Panc1 (cell line): Measurements from ENCODE around the gene DBX2. TPM values are rescaled to one million over a fixed set of nuclear protein-coding genes. Genes with fewer than 3 reads are reported as not detected.

ENCODE experiments used
- ATAC-seq: fragments of 200-7000 bp; cut with Tn5 transposase; 2 replicates; pipeline ENCODE4 v1.9.1; 2020; ENCODE audit warnings: mild to moderate bottlenecking, moderate library complexity
- BruUV-seq: library from RNA; stranded (reverse); fragments of 400-500 nt; replicated peaks from 2 replicates; lab custom pipeline; 2021; lab: Mats Ljungman, UMichigan
- CTCF ChIA-PET: fragments of 300-600 bp; sonication (Branson Sonifier 250); formaldehyde crosslinking; loops from one replicate; lab custom pipeline; 2022; ENCODE audit warnings: antibody characterized with exemption; lab: Charles Lee
- POLR2A ChIA-PET: fragments of 300-600 bp; sonication (Branson Sonifier 250); formaldehyde crosslinking; loops from one replicate; lab custom pipeline; 2022; ENCODE audit warnings: antibody characterized with exemption; lab: Charles Lee
- DNase-seq: peaks from one replicate; pipeline ENCODE4 v3.0.0-alpha.2; 2010; ENCODE audit warnings: low read depth, low spot score
- H3K27ac ChIP-seq: 2 replicates; pipeline ENCODE4 v1.5.1; 2011; ENCODE audit warnings: mild to moderate bottlenecking, low read length, inconsistent platforms
- H3K27me3 ChIP-seq: fragments of 200-500 bp; sonication (Bioruptor generic); 2 replicates; pipeline ENCODE4 v1.6.0; 2014; ENCODE audit warnings: low read length, inconsistent platforms; ENCODE audit not compliant: control insufficient read depth, insufficient read depth
- H3K36me3 ChIP-seq: fragments of 200-500 bp; sonication (Bioruptor generic); 2 replicates; pipeline ENCODE4 v1.5.1; 2014; ENCODE audit warnings: inconsistent platforms, mild to moderate bottlenecking, low read length, moderate library complexity; ENCODE audit not compliant: control insufficient read depth, insufficient read depth
- H3K4me1 ChIP-seq: 2 replicates; pipeline ENCODE4 v1.5.1; 2011; ENCODE audit warnings: inconsistent platforms, mild to moderate bottlenecking, low read length, moderate library complexity; ENCODE audit not compliant: control insufficient read depth, insufficient read depth
- H3K4me3 ChIP-seq, 2 experiments: 2 replicates each; pipeline ENCODE4 v1.5.1; 2011 to 2012; ENCODE audit warnings: low read depth in 2 of 2, low read length in 2 of 2, mild to moderate bottlenecking in 2 of 2, inconsistent platforms in 1 of 2, moderate library complexity in 1 of 2
- H3K9me3 ChIP-seq: fragments of 200-500 bp; sonication (Bioruptor generic); 2 replicates; pipeline ENCODE4 v1.5.1; 2014; ENCODE audit warnings: low read depth, mild to moderate bottlenecking, inconsistent platforms, low read length, moderate library complexity; ENCODE audit not compliant: control insufficient read depth, insufficient read depth
- POLR2AphosphoS5 ChIP-seq: IDR thresholded peaks from 2 replicates; pipeline ENCODE4 v1.6.1; 2012; ENCODE audit warnings: mild to moderate bottlenecking, low read depth, low read length, moderate library complexity
- SIN3A ChIP-seq: IDR thresholded peaks from 2 replicates; pipeline ENCODE4 v1.6.1; 2012; ENCODE audit warnings: low read depth, mild to moderate bottlenecking, low read length, moderate library complexity, borderline replicate concordance; ENCODE audit not compliant: insufficient read depth
- TCF7L2 ChIP-seq: IDR thresholded peaks from 2 replicates; pipeline ENCODE4 v1.6.1; 2011; ENCODE audit warnings: mild to moderate bottlenecking, low read depth, low read length, inconsistent platforms
- in situ Hi-C: cut with HindIII; loops from 2 replicates; pipeline ENCODE4 v1.10.0; 2016; ENCODE audit warnings: low sequenced_read_pairs, low pct_unique_long_range_greater_than_20kb
- intact Hi-C: fragments of 100-400 bp; cut with micrococcal nuclease; formaldehyde crosslinking; loops from one replicate; pipeline ENCODE4 v1.10.0; 2022; ENCODE audit not compliant: unreplicated experiment
- total RNA-seq: library from RNA; stranded (reverse); gene quantifications from one replicate; pipeline ENCODE4 v1.2.1, GENCODE V29; 2021; ENCODE audit not compliant: unreplicated experiment
- TF ChIP-seq, protein P1 (sequence below): fragments of 450-650 bp; IDR thresholded peaks from 2 replicates; pipeline ENCODE4 v1.5.1; 2017; ENCODE audit warnings: mild to moderate bottlenecking
- TF ChIP-seq, protein P2 (sequence below), 2 experiments: IDR thresholded peaks; 2 replicates each; pipeline ENCODE4 v1.6.1; 2011 to 2012; ENCODE audit warnings: low read depth in 2 of 2, control low read depth in 1 of 2, low read length in 1 of 2, mild to moderate bottlenecking in 1 of 2, moderate library complexity in 1 of 2; ENCODE audit not compliant: insufficient read depth in 1 of 2

DBX2 gene
- total RNA-seq, 1 experiment from 2014 or later, result not detected

DNA sequence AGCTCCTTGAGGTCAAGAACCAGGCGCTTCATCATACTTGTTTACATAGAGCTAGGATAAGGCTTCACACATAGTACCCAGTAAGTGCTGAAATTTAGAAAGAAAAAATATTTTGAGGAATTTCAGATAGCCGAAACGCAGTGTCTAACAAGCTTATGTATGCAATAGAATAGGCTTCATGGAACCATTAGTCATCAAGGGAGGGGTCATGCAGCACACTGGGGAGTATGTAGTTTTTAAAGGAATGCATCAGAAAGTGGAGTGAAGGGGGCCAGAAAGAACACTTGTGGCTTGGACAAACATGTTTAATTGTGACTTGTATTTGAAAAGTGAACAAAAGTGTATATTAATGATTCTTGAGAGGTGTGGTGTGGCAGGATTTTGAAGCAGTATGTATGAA is 38.1 kb downstream of the DBX2 start:
- Histone ChIP-seq H3K4me3 (no peak overlapping the region), H3K4me1 (no peaks in the 10 kb centered on the region), H3K9me3 (no peaks in the 10 kb centered on the region), H3K27ac (no peak overlapping the region), H3K27me3 (peaks cover 2% of the 10 kb centered on the region; the same call in 1 of the 2 replicates), H3K36me3 (no peaks in the 10 kb centered on the region)
- POLR2A ChIA-PET, result no interaction called here
- ATAC-seq (no peak), DNase-seq (no peak)
- BruUV-seq, result no TSS peak
- intact Hi-C loops (no loop called here), in situ Hi-C loops (no loop called here)
- TF ChIP-seq, protein P1, sequence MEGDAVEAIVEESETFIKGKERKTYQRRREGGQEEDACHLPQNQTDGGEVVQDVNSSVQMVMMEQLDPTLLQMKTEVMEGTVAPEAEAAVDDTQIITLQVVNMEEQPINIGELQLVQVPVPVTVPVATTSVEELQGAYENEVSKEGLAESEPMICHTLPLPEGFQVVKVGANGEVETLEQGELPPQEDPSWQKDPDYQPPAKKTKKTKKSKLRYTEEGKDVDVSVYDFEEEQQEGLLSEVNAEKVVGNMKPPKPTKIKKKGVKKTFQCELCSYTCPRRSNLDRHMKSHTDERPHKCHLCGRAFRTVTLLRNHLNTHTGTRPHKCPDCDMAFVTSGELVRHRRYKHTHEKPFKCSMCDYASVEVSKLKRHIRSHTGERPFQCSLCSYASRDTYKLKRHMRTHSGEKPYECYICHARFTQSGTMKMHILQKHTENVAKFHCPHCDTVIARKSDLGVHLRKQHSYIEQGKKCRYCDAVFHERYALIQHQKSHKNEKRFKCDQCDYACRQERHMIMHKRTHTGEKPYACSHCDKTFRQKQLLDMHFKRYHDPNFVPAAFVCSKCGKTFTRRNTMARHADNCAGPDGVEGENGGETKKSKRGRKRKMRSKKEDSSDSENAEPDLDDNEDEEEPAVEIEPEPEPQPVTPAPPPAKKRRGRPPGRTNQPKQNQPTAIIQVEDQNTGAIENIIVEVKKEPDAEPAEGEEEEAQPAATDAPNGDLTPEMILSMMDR, result no peak
- TF ChIP-seq, protein P2, sequence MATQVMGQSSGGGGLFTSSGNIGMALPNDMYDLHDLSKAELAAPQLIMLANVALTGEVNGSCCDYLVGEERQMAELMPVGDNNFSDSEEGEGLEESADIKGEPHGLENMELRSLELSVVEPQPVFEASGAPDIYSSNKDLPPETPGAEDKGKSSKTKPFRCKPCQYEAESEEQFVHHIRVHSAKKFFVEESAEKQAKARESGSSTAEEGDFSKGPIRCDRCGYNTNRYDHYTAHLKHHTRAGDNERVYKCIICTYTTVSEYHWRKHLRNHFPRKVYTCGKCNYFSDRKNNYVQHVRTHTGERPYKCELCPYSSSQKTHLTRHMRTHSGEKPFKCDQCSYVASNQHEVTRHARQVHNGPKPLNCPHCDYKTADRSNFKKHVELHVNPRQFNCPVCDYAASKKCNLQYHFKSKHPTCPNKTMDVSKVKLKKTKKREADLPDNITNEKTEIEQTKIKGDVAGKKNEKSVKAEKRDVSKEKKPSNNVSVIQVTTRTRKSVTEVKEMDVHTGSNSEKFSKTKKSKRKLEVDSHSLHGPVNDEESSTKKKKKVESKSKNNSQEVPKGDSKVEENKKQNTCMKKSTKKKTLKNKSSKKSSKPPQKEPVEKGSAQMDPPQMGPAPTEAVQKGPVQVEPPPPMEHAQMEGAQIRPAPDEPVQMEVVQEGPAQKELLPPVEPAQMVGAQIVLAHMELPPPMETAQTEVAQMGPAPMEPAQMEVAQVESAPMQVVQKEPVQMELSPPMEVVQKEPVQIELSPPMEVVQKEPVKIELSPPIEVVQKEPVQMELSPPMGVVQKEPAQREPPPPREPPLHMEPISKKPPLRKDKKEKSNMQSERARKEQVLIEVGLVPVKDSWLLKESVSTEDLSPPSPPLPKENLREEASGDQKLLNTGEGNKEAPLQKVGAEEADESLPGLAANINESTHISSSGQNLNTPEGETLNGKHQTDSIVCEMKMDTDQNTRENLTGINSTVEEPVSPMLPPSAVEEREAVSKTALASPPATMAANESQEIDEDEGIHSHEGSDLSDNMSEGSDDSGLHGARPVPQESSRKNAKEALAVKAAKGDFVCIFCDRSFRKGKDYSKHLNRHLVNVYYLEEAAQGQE (IDR thresholded peaks at IDR 0.05; ENCODE audit: insufficient read depth in 1 of 2, low read depth in 2 of 2, low read length in 1 of 2), result no peak
- no peak for TF ChIP-seq SIN3A
- TF ChIP-seq TCF7L2, result no peak
- TF ChIP-seq POLR2AphosphoS5, result no peak
- CTCF ChIA-PET, result no interaction called here

DNA sequence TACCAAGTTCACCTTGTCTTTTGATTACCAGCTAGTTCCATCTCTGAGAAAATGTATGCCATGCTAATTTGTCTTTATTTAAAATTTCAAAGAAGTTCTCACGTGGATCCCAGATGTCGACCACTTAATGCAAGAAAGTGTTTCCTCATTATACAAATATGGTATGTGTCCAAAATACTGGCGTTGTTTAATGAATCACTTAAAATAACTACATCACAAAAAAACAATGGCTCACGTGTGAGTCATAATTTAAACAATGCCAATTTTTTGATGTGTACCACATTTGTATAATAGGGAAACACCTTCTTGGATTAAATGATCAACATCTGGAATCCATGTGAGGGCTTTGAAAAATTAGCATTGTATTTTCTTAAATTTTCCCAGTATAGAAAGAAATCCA is 40.8 kb downstream of the DBX2 start:
- in situ Hi-C loops, result no loop called here
- Histone ChIP-seq H3K4me3 (no peak overlapping the region), H3K27me3 (peaks cover 2% of the 10 kb centered on the region; the same call in 1 of the 2 replicates), H3K4me1 (no peaks in the 10 kb centered on the region), H3K9me3 (no peaks in the 10 kb centered on the region), H3K27ac (no peak overlapping the region), H3K36me3 (no peaks in the 10 kb centered on the region)
- ATAC-seq, result no peak
- intact Hi-C loops, result no loop called here
- no peak for DNase-seq
- BruUV-seq, result no TSS peak
- POLR2A ChIA-PET, result no interaction called here
- CTCF ChIA-PET, result no interaction called here
- no peak for TF ChIP-seq SIN3A
- no peak for TF ChIP-seq POLR2AphosphoS5
- TF ChIP-seq TCF7L2, result no peak
- TF ChIP-seq, protein P1, result no peak
- TF ChIP-seq, protein P2 (IDR thresholded peaks at IDR 0.05; ENCODE audit: insufficient read depth in 1 of 2, low read depth in 2 of 2, low read length in 1 of 2), result no peak
